Mucosa of gallbladder (tissue), 1 donor: ENCODE results near the gene TET2. TPM values are rescaled to one million over a fixed set of nuclear protein-coding genes. Genes with fewer than 3 reads are reported as not detected.

ENCODE experiments used
- DNase-seq: peaks from one replicate; pipeline ENCODE4 v3.0.0-alpha.2; 2020; ENCODE audit warnings: low spot score
- total RNA-seq: library from RNA; stranded (reverse); gene quantifications from one replicate; pipeline ENCODE4 v1.2.1, GENCODE V29; 2021
- donor health status: DM: no; HTN: no; CAD: no.

Gene TET2
- 17.6 TPM for total RNA-seq

DNA sequence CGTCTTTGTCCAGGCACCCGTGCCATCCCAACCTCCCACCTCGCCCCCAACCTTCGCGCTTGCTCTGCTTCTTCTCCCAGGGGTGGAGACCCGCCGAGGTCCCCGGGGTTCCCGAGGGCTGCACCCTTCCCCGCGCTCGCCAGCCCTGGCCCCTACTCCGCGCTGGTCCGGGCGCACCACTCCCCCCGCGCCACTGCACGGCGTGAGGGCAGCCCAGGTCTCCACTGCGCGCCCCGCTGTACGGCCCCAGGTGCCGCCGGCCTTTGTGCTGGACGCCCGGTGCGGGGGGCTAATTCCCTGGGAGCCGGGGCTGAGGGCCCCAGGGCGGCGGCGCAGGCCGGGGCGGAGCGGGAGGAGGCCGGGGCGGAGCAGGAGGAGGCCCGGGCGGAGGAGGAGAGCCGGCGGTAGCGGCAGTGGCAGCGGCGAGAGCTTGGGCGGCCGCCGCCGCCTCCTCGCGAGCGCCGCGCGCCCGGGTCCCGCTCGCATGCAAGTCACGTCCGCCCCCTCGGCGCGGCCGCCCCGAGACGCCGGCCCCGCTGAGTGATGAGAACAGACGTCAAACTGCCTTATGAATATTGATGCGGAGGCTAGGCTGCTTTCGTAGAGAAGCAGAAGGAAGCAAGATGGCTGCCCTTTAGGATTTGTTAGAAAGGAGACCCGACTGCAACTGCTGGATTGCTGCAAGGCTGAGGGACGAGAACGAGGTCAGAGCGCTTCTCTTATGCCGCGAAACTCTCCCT lies at the start of gene TET2:
Gene TET2, plus strand, starts transcription at position 601 of the 740 bp plus-strand sequence. CDS start 87,067 bp downstream, outside the sequence.
- DNase-seq = peak; percentile 84

DNA sequence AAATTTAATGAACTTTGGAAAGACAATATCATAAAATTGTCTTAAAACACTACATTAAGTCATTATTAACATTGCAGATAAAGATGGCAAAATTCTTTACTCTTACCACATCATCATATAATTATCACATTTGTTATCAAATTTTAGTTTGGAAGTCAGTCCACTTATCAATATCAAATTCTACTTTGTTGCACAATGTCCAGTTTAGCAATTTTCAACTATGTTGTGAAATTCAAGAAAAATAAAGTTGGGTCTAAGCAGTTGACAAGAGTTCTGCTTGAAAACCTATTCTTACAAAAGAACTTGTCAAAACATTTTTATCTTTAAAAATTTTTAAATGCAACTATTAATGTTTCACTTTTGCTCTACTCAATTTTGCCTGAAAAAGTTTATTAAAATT lies 44.7 kb upstream of the TET2 start:
- no peak for DNase-seq

DNA sequence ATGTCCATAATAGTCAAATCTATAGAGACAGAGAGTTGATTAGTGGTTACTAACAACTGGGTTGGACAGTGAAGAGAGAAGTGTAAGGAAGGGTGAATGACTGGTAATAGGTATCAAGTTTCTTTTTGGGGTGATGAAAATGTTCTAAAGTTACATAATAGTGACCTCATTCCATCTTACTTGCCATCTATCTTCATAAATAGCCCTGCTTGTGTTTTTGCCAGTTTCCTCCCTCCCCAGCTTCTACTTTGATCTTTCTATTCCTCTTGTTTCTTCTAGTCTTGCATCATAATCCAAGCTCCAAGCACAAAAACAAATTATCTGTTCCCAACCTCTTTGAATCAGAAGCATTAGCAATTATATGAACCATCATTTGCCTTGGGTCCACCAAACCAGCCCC lies 40.2 kb upstream of the TET2 start:
- no peak for DNase-seq

DNA sequence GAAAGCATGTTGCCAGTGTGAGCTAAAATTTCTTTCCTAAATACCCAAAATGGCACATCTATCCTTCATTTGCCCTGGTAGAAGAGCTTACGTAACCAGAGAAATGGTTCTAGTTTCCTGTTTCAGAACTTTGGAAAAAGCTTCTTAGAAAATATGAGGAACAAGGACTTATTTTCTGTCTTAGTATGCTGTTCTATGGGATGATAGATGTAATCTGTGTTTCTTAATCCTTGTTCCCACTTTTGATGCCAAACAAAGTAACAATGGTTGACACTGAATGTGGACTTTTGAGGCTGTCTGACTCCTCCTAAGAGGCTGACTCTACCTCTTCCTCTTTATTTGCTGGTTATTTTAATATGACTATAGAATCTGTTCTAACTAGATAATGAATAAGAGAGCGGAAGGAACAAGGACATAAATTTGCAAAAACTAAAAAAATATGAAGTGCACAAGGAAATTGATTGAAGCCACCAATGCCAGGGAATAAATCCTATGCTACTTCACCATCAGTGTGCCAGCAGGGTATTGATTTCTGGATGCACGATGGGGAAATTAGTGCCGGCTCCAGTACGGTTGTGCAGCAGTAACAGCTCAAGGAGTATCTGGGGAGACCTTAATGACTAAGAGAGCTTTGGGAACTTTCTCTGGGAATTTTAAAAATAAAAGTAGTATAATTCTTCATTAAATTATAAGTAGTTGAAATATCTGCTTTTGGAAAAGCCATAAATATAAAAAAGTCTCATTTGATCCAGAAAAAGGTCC lies 39.4 kb upstream of the TET2 start:
- DNase-seq = peak; percentile 26

DNA sequence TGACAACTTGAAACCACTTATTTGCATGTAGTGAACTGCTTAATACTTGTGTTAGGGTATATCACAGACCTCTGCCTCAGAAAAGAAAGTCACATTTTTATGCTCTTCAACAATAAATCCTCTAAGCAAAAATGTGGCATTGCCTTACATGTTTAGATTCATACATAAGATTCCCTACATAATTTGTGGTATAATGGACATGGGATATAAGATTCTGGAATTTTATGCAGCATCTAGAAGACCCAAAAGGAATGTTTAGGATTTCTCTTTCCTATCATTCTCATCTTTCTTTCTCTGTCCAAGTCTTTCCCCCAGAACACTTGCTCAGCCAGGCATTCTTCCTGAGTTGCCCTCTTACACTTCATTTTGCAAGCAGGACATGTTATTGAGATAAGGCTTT lies 37.7 kb upstream of the TET2 start:
- DNase-seq = no peak

DNA sequence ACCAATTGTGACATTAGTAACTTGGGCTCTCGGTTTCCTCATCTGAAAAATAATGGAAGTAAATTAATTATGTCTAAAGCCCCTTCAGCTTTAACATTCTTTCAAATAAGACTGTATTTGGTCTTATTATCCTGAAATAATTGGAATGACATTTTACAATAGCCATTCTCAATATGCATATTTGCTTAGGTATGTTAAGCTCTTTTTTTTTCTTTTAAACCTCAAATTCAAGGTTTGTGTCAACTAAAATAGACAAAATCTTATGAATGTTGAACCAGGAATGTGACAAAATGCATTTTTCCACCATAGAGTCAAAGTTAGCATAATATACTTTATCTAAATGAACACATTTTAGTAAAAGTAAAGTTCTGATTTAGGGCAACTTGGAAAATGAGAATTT lies 34.4 kb upstream of the TET2 start:
- DNase-seq = no peak

DNA sequence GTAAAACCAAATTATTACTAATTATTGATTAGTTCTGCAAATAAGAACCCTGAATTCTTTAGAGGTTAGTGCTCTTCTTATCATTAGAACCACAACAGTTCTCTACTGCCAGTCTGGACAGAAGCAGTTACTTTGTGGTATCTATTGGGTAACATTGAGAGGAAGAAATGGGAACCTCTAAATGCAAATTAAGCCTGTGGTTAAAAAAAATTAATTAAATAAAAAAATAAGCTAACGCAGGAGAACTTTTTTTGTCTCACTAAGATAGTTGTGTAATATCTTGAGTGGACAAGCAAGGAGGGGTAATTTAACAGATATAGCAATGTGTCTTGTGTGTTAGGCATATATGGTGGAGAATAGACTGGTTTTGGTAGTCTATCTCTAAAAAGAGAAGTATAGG lies 32.9 kb upstream of the TET2 start:
- no peak for DNase-seq

DNA sequence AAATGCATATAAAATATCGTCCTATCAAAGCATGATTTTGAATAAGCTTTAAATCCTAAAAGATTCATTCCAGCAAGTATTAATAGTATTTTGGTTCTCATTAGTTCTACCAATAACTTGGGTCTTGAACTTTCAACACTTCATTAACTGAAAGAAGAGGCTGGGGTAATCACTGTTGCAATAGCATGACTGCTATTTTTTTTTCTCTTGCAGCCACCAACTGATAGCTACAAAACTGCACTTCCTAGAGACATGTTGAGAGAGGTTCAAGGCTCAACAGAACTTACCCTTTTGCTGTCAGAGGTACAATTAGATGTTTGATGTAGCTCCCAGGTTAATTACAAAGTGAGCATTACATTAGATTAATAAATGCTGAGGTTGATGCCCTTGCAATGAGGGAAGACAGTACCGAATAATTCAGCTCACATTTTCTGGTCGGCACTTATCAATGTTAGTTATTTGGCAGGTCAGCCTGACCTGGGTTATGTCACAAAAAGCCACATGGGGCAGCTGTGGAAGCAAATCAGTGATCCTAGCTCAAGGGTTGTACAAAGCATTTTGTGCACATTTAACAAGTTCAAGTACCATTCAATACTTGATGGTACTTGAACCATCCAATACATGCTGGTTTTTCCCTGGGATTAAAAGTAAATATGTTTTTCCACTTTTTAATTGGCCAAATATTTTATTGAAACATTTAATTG lies 29.9 kb upstream of the TET2 start:
- DNase-seq = no peak

DNA sequence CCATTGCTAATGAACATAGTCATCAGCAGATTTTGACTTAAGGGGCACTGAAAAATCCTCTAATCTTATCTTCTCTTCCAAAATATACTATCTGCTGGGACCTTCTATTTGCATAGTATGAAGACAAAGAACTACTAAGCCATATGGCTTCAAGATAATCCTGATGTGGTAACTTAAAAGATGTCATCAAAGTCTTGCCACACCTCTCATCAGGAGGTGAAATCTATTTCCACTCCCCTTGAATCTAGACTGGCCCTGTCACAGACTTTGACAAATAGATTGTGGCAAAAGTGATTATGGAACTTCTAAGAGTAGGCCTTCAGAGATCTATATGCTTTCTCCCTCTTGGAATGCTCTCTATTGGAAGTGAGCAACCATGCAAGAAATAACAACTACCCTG lies 27.3 kb upstream of the TET2 start:
- no peak for DNase-seq

DNA sequence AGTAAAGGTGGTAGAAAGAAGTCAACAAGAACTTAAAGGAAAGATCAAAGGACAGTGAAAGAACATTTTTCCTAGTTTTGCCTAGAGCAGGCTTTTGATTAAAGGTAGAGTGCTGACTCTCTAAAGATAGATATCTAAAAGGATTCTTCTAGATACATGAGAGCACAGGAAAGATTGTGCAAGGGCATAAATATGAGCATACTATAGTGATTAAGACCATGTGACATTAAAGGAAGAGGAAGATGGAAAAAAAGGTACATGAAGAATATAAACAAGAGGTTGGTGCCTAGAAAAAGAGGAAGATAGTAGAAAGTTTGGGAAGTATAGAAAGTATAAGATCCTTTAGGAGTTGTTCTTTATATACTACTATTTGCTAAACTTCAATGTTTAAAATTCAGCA lies 26.1 kb upstream of the TET2 start:
- DNase-seq = no peak

DNA sequence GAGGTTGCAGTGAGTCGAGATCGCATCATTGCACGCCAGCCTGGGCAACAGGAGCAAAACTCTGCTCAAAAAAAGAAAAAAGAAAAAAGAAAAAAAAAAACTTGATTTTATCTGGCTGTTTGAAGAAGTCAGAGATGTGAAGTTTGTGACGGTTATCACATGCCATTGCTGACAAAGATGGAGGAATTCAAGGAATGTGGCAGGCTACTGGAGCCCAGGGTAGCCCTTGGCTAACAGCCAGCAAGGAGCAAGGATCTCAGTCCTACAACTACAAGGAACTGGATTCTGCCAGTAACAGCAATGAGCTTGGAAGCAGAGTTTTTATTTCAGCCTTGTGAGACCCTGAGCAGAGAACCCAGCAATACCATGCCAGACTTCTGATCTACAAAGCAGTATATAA lies 24.3 kb upstream of the TET2 start:
- no peak for DNase-seq

DNA sequence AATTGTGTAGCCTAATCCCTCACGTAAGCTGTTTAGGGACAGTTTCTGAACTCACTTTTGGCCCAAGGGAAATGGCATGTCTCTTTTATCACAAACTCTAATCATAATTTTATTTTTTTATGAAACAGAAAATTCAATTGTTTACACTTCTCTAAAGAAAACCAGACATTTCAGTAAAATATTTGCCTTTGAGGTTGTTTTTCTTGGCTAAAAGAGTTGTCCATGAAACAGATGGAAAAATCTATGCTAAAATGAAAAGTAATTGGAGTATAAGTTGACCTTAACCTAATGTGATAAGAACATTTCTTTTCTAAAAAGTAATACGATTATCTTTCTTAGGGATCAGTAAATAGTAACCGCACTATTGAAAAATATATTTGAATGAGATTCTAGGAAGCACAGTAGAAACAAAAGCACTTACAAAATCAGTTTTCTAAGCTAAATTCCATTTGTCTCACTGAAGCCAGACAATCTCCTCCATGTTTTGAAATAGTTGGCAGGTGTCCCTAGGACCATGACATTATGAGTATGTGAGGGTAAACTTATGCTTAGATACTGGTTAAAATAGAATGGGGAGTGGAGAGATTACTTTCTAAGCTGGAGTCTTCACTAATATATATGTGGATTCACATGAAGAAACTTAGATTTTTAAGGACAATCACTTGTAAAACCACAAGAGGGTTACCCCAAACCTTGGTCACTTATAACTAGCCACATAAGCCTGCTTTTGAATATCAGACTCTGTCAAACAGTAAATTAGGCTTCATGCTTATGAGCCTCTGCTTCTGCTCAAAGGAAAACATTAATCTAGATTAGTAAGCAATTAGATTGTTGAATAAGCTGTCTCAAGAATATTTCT lies 20.1 kb upstream of the TET2 start:
- DNase-seq = no peak

DNA sequence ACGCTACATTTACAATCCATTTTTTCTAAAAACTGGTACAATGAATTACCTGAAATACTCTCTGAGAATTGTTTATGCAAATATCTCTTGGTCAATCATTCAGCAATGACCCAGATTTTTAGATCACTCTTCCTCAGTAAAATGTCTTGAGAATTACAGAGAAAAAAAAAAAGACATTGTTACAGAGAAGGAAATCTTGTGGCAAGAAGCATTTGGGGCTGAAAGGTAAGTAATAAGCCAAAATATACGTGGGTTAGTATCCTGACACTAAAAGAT lies 19.6 kb upstream of the TET2 start:
- DNase-seq = no peak

DNA sequence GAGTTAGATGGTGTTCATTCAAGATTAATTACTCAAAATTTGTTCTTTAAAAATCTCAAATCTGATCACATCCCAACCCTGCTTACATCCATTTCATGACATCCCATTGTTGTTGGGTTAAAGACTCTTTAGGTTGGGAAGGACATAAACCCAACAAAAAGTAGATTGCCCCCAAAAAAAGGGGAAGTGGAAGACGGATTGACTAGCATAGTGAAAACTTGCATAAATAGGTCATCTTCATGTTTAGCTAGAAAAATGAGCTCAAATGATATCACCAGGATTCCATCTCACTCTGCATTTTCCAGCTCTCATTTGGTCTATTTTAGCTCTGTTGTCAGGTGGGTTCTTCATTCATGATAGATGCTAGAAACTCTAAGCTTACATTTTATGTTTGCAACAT lies 18.5 kb upstream of the TET2 start:
- DNase-seq = no peak

DNA sequence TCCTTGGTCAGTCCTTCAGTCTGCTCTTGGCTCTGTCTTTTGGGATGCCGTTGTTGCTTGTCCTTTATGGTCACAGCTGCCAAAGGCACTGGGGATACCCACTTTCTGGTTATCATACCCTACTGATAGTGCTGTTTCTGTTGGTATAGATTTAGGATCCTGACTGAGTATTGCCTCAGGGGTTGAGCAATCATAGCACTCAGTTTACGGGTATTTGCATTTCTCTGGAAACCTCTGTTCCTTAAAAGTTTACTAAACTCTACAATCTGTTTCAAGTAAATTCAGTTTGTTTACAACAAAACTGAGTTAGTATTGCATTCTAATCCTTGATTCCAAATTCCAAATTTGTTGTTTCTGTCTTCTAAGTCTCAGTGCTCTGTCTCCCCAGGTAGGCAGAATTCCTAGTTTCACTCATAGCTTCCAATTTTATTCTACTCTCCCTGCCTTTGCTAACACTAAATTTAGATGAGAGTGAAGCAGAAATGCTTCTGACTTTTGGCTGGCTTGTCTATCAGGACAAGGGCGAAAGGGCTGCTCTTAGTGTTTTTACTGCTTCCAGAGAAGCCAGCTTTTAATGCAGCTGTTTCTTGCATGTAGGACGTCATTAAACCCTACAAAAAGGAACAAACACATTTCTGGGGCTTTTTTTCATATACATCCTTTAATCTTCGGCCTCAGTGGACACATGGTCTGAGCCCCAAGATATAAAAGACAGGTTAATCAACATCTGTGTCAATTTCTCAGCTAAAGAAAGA lies 17.2 kb upstream of the TET2 start:
- DNase-seq = no peak

DNA sequence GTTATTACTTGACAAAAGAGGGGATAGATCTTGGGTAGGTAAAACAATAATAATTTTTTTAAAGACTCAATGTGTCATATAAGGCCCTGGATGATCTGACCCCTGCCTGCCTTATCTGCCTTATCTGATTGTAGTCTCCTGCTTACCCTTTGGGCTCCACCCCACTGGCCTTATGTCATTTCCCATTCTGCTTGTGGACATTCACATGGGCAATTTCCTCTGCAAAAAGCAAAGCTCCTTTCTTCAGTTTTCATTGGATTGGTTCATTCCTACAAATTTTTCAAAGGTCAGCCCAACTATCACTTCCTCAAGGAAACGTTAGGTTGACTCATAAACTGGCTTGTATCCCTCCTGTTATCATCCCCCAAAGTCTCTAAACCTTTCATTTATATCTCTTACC lies 15.7 kb upstream of the TET2 start:
- no peak for DNase-seq

DNA sequence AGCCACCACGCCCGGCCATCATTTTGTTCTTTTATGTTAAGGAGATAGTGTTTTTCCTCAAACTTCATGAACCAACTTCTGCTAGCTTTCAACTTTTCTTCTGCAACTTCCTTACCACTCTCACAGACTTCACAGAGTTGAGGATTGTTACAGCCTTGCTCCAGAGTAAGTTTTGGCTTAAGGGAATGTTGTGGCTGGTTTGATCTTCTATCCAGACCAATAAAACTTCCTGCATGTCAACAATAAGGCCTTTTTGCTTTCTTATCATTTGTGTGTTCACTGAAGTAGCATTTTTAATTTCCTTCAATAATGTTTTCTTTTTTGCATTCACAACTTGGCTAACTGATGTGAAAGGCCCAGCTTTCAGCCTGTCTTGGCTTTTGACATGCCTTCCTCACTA lies 12.7 kb upstream of the TET2 start:
- DNase-seq = no peak

DNA sequence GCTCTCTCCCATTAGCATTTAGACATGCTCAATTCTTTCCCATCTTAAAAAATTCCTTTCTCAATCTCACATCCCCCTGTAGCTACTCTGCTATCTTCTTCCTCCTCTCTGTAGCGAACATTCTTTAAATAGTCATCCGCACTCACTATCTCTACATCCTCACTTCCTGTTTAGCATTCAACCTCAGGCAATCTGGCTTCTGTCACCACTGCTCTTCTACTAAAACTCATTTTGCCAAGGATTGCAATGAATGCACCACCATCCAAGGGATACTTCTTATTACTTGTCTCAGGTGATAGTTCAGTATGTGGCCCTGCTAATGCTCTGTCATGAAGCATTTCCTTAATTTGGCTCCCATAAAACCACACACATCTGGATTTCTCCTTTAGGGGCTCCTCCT lies 10.9 kb upstream of the TET2 start:
- DNase-seq = no peak

DNA sequence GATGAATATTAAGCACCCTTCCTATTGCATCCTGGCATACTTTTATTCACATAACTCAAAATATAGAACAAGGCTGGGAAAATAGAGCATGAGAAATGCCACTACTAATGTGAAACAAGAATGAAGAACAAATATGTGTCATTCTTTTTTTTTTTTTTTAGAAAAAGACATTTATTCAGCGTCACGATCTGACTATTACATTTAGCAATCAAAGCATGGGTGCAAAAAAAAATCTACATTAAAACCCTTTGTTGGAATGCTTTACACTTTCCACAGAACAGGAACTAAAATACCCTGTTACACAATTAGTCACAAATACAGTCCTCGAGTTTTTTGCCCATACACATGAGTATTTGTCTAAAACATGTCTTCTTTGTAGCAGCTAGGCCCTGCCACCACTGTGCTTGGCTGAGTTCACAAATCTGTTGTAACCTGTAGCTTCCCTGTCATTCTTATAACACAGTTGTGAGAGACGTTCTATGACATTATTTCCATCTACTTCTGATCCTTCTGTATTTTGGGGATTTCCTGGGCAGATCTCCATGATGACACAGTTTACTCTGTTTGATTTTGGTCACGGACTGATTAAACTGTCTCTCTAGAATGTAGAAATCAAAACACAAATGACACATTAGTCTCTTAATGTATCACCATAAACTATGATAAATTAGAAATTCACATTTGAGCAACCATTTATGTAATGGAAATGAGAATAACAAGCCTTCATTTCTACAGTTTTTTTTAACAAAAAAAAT lies 9.4 kb upstream of the TET2 start:
- no peak for DNase-seq

DNA sequence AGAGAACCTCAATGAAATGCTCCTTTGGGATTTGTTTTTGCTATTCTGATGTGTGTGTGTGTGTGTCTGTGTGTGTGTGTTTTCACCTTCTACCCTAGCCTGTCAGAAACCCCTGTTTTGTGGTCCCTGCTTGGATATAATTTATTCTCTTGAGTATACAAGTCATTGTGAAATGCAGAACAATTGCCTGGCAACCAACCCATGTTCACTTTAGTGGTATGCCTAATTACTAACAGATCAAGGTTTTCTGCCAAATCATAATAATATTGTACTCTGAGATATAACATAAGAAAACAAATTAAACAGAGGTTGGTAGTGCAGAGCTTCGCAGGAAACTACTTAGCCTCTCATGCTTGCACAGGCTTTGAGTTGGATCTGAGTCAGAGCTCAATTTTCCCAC lies 7.0 kb upstream of the TET2 start:
- DNase-seq = no peak
